Measurements from ENCODE around the gene UBE2H. TPM values are rescaled to one million over a fixed set of nuclear protein-coding genes. Genes with fewer than 3 reads are reported as not detected.

UBE2H gene
- total RNA-seq, 1 donor from 2014 or later = 99.1 TPM

DNA sequence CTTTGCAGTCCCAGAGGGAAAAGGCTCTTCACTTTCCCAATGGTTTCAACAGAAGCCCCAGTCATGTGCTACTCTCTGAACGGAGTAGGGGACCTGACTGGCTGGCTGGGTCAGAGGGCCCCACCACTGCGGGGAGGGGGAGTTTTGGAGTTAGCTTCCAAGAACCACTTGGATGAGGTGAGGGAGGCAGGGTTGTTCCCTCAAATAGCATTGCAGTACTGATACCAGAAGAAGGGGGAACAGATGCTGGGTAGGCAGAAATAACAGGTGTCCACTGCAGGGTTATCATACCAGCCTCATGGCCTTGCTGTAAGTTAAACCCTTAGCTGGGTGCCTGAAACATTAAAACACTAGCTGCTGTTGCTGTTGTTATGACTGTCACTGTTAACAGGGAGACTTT is 131.3 kb downstream of the UBE2H start:
- H3K4me3 Mint-ChIP-seq (ENCODE audit: low read depth) = no peak overlapping the region
- no peaks in the 10 kb centered on the region for H3K27me3 Mint-ChIP-seq
- peaks cover 12% of the 10 kb centered on the region for H3K9me3 Mint-ChIP-seq (ENCODE audit: low read depth)
- DNase-seq (ENCODE audit: low spot score, unreplicated experiment) = no peak
- H3K27ac Mint-ChIP-seq = no peak overlapping the region
- peaks cover 4% of the 10 kb centered on the region for H3K4me1 Mint-ChIP-seq (ENCODE audit: low read depth)
- TF ChIP-seq, protein P1, sequence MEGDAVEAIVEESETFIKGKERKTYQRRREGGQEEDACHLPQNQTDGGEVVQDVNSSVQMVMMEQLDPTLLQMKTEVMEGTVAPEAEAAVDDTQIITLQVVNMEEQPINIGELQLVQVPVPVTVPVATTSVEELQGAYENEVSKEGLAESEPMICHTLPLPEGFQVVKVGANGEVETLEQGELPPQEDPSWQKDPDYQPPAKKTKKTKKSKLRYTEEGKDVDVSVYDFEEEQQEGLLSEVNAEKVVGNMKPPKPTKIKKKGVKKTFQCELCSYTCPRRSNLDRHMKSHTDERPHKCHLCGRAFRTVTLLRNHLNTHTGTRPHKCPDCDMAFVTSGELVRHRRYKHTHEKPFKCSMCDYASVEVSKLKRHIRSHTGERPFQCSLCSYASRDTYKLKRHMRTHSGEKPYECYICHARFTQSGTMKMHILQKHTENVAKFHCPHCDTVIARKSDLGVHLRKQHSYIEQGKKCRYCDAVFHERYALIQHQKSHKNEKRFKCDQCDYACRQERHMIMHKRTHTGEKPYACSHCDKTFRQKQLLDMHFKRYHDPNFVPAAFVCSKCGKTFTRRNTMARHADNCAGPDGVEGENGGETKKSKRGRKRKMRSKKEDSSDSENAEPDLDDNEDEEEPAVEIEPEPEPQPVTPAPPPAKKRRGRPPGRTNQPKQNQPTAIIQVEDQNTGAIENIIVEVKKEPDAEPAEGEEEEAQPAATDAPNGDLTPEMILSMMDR (IDR thresholded peaks at IDR 0.05; ENCODE audit: unreplicated experiment) = no peak
- peaks cover 18% of the 10 kb centered on the region for H3K36me3 Mint-ChIP-seq (ENCODE audit: insufficient read depth)

GRCh38 chr7:129816742-129817141 is 136.0 kb downstream of the UBE2H start:
- no peaks in the 10 kb centered on the region for H3K27me3 Mint-ChIP-seq
- DNase-seq (ENCODE audit: low spot score, unreplicated experiment) = no peak
- TF ChIP-seq, protein P1 (IDR thresholded peaks at IDR 0.05; ENCODE audit: unreplicated experiment) = no peak
- H3K9me3 Mint-ChIP-seq (ENCODE audit: low read depth) = peaks cover 12% of the 10 kb centered on the region
- H3K4me3 Mint-ChIP-seq (ENCODE audit: low read depth) = no peak overlapping the region
- H3K4me1 Mint-ChIP-seq (ENCODE audit: low read depth) = no peaks in the 10 kb centered on the region
- peaks cover 18% of the 10 kb centered on the region for H3K36me3 Mint-ChIP-seq (ENCODE audit: insufficient read depth)
- no peak overlapping the region for H3K27ac Mint-ChIP-seq

DNA sequence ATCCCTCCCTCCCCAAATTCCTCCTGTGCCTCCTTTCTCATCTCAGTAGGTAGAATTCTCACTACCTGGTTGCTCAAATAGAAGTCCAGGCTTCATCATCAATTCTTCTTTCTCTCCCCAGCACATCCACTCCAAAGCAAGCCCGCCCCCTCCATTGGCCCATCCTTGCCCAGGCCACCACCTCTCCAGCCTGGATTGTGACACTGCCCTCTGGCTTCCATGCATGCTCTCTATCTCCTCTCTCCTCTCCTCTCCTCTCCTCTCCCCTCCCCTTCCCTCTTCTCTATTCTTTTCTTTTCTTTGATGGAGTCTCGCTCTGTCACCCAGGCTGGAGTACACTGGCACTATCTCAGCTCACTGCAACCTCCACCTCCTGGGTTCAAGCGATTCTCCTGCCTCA is 144.9 kb downstream of the UBE2H start:
- H3K27me3 Mint-ChIP-seq = no peaks in the 10 kb centered on the region
- TF ChIP-seq, protein P1 (IDR thresholded peaks at IDR 0.05; ENCODE audit: unreplicated experiment) = no peak
- no peak overlapping the region for H3K4me3 Mint-ChIP-seq (ENCODE audit: low read depth)
- H3K4me1 Mint-ChIP-seq (ENCODE audit: low read depth) = no peaks in the 10 kb centered on the region
- no peak for DNase-seq (ENCODE audit: low spot score, unreplicated experiment)
- H3K27ac Mint-ChIP-seq = no peak overlapping the region
- no peaks in the 10 kb centered on the region for H3K36me3 Mint-ChIP-seq (ENCODE audit: insufficient read depth)
- no peaks in the 10 kb centered on the region for H3K9me3 Mint-ChIP-seq (ENCODE audit: low read depth)

DNA sequence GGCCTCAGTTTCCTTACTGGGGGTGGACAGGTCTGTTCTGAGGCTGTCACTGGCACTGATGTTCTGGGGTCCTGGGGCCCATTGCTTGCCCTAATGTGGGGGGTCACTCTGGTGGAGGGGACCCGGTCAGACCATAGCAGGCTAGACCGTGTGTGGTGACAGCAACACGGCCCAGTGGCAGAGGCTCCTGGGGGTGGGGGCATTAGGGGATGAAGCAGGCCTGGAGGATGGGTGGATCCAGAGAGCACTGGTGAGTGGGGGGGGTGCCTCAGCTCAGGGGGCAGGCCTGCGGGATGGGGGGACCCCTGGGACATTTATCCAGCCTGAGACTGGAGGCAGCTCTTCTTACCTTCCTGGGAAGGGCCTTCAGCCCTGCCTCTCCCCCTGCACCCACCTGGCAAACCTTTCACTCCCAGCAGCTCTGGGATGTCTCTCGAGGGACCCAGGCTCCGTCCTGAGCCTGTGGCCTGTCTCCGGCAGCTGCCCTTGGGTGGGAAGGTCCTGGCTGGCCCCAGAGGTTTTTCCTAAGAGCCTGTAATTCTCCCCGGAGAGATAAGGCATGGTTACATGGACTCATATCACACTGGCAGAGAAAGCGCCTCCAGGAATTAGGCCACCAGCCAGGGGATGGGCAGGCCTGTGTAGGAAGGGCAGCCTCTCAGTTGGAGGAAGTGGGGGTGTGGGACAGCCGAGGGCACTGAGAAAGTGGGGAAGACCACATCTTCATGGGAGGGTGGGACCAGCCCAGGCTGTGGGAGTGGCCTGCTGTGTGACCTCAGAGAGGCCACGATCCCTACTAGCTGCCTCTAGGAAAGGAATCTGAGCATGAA is 147.7 kb downstream of the UBE2H start:
- no peak overlapping the region for H3K27ac Mint-ChIP-seq
- H3K9me3 Mint-ChIP-seq (ENCODE audit: low read depth) = no peaks in the 10 kb centered on the region
- H3K4me3 Mint-ChIP-seq (ENCODE audit: low read depth) = no peak overlapping the region
- peaks cover 3% of the 10 kb centered on the region for H3K27me3 Mint-ChIP-seq
- TF ChIP-seq, protein P1 (IDR thresholded peaks at IDR 0.05; ENCODE audit: unreplicated experiment) = no peak
- no peak for DNase-seq (ENCODE audit: low spot score, unreplicated experiment)
- H3K4me1 Mint-ChIP-seq (ENCODE audit: low read depth) = no peaks in the 10 kb centered on the region
- no peaks in the 10 kb centered on the region for H3K36me3 Mint-ChIP-seq (ENCODE audit: insufficient read depth)

DNA sequence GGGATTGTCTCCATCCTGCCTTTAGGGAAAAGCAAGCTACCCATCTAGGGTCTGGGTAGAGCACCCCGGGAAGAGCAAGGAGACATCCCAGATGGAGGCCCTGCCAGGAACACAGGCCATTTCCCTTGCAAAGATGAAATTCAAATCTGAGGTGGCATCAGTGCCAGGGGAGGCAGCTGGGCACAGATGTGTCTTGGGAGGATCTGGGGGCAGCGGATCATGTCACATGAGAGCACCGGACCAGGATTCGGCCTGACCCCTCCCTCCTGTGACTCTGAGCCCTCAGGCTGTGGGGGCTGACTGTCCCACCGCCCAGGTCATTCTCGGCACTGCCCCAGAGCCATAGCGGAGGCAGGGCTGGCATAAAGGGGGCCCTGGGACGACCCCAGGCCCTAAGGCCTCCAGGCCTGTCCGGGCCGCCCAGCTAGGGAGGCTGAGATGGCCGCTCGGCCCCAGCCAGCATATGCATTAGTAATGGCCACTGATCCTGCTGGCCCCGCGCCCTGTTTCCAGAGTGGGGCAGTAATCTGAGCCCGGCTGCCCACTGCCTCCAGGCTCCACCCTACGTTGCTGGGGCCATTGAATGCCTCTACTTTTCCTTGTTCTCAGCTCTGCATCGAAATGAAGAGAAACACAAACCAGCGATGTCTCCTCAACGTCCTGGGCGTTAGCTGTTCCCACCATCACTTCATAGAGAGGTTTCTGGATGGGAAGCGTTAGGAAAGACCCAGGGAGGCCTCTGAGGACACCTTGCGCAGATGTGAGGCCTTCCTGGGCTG is 148.5 kb downstream of the UBE2H start:
- no peak for DNase-seq (ENCODE audit: low spot score, unreplicated experiment)
- Mint-ChIP-seq H3K36me3 (ENCODE audit: insufficient read depth) (no peaks in the 10 kb centered on the region), H3K27me3 (peaks cover 3% of the 10 kb centered on the region), H3K27ac (no peak overlapping the region), H3K4me3 (ENCODE audit: low read depth) (no peak overlapping the region), H3K4me1 (ENCODE audit: low read depth) (no peaks in the 10 kb centered on the region), H3K9me3 (ENCODE audit: low read depth) (no peaks in the 10 kb centered on the region)
- TF ChIP-seq, protein P1 (IDR thresholded peaks at IDR 0.05; ENCODE audit: unreplicated experiment) = no peak

All from progenitor cell of endocrine pancreas (in vitro differentiated cells).